NK-92 treated with Interleukin-12 subunit alpha and Interleukin-12 subunit beta, amount 100 ng/mL, for 24 hours (cell line): ENCODE data around the gene ANKRD65.

Experiments used
- DNase-seq: peaks from one replicate; lab custom pipeline; 2025; lab: John Stamatoyannopoulos, UW

Gene ANKRD65

GRCh38 chr1:1441002-1441888 is 20.2 kb upstream of the ANKRD65 start:
- DNase-seq, result no peak

GRCh38 chr1:1440262-1441001 is 19.4 kb upstream of the ANKRD65 start:
- DNase-seq, result no peak

DNA sequence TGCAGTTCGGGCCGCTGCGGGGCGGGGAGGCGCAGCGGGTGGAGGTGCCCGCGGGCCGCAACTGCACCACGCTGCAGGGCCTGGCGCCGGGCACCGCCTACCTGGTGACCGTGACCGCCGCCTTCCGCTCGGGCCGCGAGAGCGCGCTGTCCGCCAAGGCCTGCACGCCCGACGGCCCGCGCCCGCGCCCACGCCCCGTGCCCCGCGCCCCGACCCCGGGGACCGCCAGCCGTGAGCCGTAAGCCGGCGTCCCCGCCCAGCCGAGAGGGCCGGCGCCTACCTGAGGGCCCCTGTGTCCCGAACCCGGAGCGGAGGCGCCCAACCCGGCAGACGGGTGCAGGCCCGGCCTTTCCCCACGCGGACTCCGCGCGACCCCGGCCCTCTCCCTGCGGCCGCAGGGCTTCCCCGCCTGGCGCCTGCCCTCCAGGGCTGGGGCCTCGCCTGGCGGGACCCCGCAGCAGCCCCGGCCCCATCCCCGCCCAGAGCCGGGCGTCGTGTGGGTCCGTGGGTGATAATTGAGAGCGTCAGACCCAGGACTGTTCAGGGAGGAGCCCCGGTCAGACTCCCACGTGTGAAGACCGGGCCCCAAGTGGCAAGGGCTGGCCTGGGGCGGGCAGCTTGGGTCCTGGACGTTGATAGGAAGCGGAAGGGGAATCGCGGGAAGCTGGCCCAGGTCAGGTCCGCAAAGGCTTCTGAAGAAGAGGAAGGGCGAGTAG is 18.6 kb upstream of the ANKRD65 start:
- DNase-seq, result no peak

GRCh38 chr1:1438531-1439381 is 17.7 kb upstream of the ANKRD65 start:
- DNase-seq, result no peak

DNA sequence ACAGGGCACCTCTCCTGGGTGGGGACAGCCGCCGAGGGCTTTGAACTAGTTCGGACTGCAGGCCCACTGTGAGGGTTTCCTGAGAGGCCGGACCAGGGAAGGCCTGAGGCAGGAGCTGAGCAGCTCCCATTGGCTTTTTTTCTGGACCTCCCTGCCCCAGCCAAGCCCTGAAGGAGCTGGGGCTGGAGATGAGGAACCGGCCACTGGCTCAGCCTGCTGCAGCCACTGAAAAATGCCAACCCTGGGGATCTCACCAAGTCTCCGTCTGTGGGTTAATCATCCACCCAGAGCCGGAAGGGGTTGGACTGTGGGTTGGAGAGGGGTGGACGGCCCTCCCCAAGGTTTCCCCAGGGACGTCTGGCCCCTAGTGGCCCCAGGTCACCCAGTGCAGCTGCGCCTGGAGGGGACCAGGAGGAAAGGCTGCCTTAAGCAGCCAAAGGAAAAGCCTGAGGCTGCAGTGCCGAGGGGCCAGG is 16.9 kb upstream of the ANKRD65 start:
- DNase-seq, result no peak

- no peak for DNase-seq
These were observed 16.2 kb upstream of the ANKRD65 start for GRCh38 chr1:1437033-1437903.

GRCh38 chr1:1436630-1437032 is 15.6 kb upstream of the ANKRD65 start:
- no peak for DNase-seq

GRCh38 chr1:1435911-1436629 is 15.0 kb upstream of the ANKRD65 start:
- DNase-seq, result no peak

GRCh38 chr1:1435106-1435903 is 14.2 kb upstream of the ANKRD65 start, which contains the start of gene VWA1:
Gene VWA1 (plus strand): TSS chr1:1435690. CDS start chr1:1435749, 59 bp downstream.
- DNase-seq, result no peak

DNA sequence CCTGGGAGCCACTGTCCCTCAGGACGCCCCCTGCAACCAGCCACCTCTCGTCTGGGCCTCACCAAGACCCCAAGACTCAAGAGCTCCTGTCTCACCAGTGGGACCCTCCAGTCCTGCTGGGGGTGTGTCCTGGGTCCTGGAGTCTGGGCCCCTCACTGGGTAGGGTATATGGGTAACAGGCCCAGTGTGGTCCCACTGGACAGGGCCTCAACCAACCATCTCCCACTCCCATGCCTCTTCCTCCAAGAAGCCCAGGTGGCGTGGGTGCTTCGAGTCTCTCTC is 13.7 kb upstream of the ANKRD65 start:
- DNase-seq, result no peak

- no peak for DNase-seq
These were observed 13.2 kb upstream of the ANKRD65 start for GRCh38 chr1:1434131-1434823.

GRCh38 chr1:1433804-1434130 is 12.7 kb upstream of the ANKRD65 start:
- DNase-seq, result no peak

GRCh38 chr1:1432951-1433803 is 12.1 kb upstream of the ANKRD65 start:
- no peak for DNase-seq

- DNase-seq, result no peak
These were observed 11.3 kb upstream of the ANKRD65 start for GRCh38 chr1:1432274-1432950.

DNA sequence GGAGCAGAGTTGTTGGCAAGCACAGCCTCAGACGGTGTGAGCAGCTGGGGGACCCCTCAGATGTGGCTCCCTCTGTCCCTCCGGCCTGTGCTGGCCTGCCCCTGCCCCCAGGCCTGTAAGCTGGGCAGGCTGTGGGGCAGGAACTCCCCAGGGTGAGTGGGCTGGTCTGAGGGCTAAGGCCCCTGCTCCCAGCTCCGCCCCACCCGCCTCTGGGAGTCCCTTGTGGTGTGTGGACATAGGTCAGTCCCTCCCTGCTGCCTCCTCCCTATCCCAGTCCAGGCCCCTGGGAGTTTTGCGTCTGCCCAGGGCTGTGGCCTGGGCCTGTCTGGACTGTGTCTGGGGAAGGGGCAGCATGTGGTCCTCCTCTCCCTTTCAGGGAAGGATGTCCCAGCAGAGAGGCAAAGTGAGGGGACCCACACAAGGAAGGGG is 10.8 kb upstream of the ANKRD65 start:
- DNase-seq, result no peak

GRCh38 chr1:1430992-1431844 is 10.1 kb upstream of the ANKRD65 start:
- DNase-seq, result no peak
